Hepatocyte (in vitro differentiated cells): ENCODE data around the gene HSD11B1L. TPM values are rescaled to one million over a fixed set of nuclear protein-coding genes. Genes with fewer than 3 reads are reported as not detected.

Experiments
- DNase-seq: peaks from one replicate; pipeline ENCODE4 v3.0.0-alpha.2; 2016; ENCODE audit warnings: low spot score
- H2AFZ ChIP-seq: fragments of 200-600 bp; sonication (generic); 2 replicates; pipeline ENCODE4 v1.6.0; 2016; ENCODE audit warnings: antibody characterized with exemption, mild to moderate bottlenecking
- H3K27ac ChIP-seq: fragments of 200-600 bp; sonication (generic); 2 replicates; pipeline ENCODE4 v1.5.1; 2016; ENCODE audit warnings: mild to moderate bottlenecking
- H3K27me3 ChIP-seq: fragments of 200-600 bp; sonication (generic); 2 replicates; pipeline ENCODE4 v1.6.1; 2016
- H3K36me3 ChIP-seq: fragments of 200-600 bp; sonication (generic); replicated peaks from 2 replicates; pipeline ENCODE4 v1.5.1; 2016; ENCODE audit warnings: low read depth; ENCODE audit not compliant: insufficient read depth
- H3K4me1 ChIP-seq: fragments of 200-600 bp; sonication (generic); 2 replicates; pipeline ENCODE4 v1.5.1; 2016; ENCODE audit warnings: mild to moderate bottlenecking, moderate library complexity; ENCODE audit not compliant: insufficient read depth
- H3K4me2 ChIP-seq: fragments of 200-600 bp; sonication (generic); 2 replicates; pipeline ENCODE4 v1.6.0; 2016
- H3K4me3 ChIP-seq: fragments of 200-600 bp; sonication (generic); 2 replicates; pipeline ENCODE4 v1.5.1; 2016; ENCODE audit warnings: mild to moderate bottlenecking
- H3K79me2 ChIP-seq: fragments of 200-600 bp; sonication (generic); 2 replicates; pipeline ENCODE4 v1.6.0; 2017; ENCODE audit warnings: mild to moderate bottlenecking
- H3K9me2 ChIP-seq: fragments of 200-600 bp; sonication (generic); replicated peaks from 2 replicates; pipeline ENCODE4 v1.6.0; 2017; ENCODE audit warnings: mild to moderate bottlenecking; ENCODE audit not compliant: insufficient read depth
- H3K9me3 ChIP-seq: fragments of 200-600 bp; sonication (generic); 2 replicates; pipeline ENCODE4 v1.5.1; 2016; ENCODE audit warnings: low read depth, mild to moderate bottlenecking
- H4K20me1 ChIP-seq: fragments of 200-600 bp; sonication (generic); 2 replicates; pipeline ENCODE4 v1.6.0; 2016; ENCODE audit warnings: mild to moderate bottlenecking; ENCODE audit not compliant: insufficient read depth, poor library complexity, severe bottlenecking
- EZH2 ChIP-seq: fragments of 200-600 bp; sonication (generic); IDR thresholded peaks from 2 replicates; pipeline ENCODE4 v1.6.1; 2016; ENCODE audit warnings: antibody characterized with exemption, mild to moderate bottlenecking, borderline replicate concordance
- EZH2phosphoT487 ChIP-seq: fragments of 200-600 bp; sonication (generic); IDR thresholded peaks from one replicate; pipeline ENCODE4 v1.6.1; 2018; ENCODE audit warnings: antibody characterized with exemption, mild to moderate bottlenecking, low read depth, moderate library complexity; ENCODE audit not compliant: unreplicated experiment, severe bottlenecking
- WGBS: methylation state at CpG from one replicate; pipeline ENCODE4 v1.1.6; 2016; ENCODE audit warnings: low lambda C conversion rate; ENCODE audit errors: missing lambda C conversion rate; 5-methylcytosine and 5-hydroxymethylcytosine counted together
- polyA plus RNA-seq: library from polyadenylated mRNA; unstranded; fragments of >200 nt; fragmentation: Nextera tagmentation; extraction: Ambion mirVana; gene quantifications from 2 replicates; pipeline ENCODE4 v1.2.1, GENCODE V29; 2016
- total RNA-seq: library from RNA; depleted of rRNA; stranded (reverse); fragments of >200 nt; gene quantifications from 2 replicates; pipeline ENCODE4 v1.2.3, GENCODE V29; 2014
- TF ChIP-seq, protein P1 (sequence below): fragments of 200-600 bp; sonication (generic); IDR thresholded peaks from 2 replicates; pipeline ENCODE4 v1.5.1; 2016; ENCODE audit warnings: antibody characterized with exemption, mild to moderate bottlenecking; ENCODE audit not compliant: poor library complexity

Gene HSD11B1L
- total and polyA plus RNA-seq, 2 experiments from 2014 or later, result 14.9 to 26.0 TPM

DNA sequence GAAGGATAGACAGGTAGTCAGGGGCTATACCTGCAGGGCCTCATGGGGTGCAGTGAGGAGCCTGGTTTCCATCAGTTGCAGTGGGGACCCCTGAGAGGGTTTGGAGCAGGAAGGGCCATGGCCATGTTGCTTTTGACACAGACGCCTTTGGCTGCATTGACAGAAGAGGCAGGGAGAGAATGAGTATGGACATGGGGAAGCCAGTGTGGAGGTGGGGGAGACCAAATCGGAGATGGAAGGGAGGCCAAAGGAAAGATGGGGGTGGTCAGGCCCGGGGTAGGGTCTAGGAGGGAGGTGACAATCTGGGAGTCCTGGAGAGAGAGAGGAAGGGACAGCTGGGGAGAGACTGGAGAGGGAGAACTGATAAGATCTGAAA lies 1.3 kb downstream of the HSD11B1L start:
- no peak overlapping the region for H3K4me3 ChIP-seq
- WGBS, result 92% methylated on average over 3 of the region's 3 CpGs

DNA sequence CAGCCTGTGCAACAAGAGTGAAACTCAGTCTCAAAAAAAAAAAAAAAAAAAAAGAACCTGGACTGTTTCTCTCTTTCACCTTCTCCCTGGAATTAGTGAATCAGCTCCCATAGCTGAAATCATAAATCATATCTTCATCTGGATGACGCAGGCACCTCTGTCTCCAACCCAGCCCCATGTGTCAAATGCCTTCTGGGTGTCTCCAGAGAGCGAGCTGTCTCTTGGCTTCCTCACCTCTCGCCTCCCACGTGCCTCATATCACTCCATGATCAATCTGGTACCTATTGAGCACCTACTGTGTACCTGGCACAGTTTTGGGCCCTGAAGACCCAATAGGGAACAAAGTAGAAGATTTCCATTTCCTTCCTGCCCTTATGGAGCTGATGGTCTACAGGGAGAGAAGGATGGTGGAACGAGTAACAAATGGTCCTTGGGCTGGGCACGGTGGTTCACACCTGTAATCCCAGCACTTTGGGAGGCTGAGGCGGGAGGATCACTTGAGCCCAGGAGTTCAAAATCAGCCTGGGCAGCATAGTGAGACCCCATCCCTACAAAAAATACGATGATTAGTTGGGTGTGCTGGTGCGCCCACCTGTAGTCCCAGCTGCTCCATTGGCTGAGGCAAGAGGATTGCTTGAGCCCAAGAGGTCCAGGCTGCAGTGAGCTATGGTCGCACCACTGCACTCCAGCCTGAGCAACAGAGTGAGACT lies 2.5 kb downstream of the HSD11B1L start:
- no peaks in the 10 kb centered on the region for H3K4me1 ChIP-seq
- WGBS, result 95% methylated on average over 10 of the region's 10 CpGs

More for the DNA sequence above, 1.3 kb downstream of the HSD11B1L start:
- H3K4me2 ChIP-seq, result peak overlapping the region; percentile 89
- no peaks in the 10 kb centered on the region for H3K9me3 ChIP-seq
- H2AFZ ChIP-seq, result no peak overlapping the region
- H3K36me3 ChIP-seq, result no peaks in the 10 kb centered on the region
- H3K4me1 ChIP-seq, result no peaks in the 10 kb centered on the region
- no peak for TF ChIP-seq EZH2
- H3K9me2 ChIP-seq, result no peaks in the 10 kb centered on the region
- H3K79me2 ChIP-seq, result peaks cover 13% of the 10 kb centered on the region
- H3K27me3 ChIP-seq, result no peaks in the 10 kb centered on the region
- H4K20me1 ChIP-seq, result no peaks in the 10 kb centered on the region
- DNase-seq, result no peak
- no peak overlapping the region for H3K27ac ChIP-seq

DNA sequence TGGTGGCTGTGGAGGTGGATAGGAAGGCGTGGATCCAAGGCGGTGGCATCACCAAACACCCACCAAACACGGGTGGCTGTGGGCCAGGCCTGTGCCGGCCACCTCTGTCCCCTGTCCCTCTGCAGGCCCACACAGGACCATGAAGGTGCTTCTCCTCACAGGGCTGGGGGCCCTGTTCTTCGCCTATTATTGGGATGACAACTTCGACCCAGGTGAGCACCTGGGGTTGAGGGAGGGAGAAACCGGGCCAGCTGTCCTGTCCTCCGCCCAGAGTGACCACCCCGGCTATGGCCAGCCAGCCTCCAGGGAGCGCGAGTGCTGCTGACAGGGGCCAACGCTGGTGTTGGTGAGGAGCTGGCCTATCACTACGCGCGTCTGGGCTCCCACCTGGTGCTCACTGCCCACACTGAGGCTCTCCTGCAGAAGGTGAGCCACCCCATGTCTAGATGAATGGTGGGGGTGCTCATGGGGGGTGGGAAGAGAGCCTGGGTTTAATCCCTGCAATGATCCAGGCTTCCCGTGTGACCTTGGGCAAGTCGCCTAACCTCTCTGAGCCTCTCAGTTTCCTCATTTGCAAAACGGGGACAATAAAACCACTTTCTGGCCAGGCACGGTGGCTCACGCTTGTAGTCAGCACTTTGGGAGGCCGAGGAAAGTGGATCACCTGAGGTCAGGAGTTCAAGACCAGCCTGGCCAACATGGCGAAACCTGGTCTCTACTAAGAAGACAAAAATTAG lies 4.0 kb downstream of the HSD11B1L start:
- Histone ChIP-seq H3K4me1 (no peaks in the 10 kb centered on the region), H3K9me3 (no peaks in the 10 kb centered on the region), H2AFZ (no peak overlapping the region), H3K9me2 (no peaks in the 10 kb centered on the region), H3K27me3 (no peaks in the 10 kb centered on the region), H3K27ac (no peak overlapping the region), H3K4me3 (no peak overlapping the region), H4K20me1 (no peaks in the 10 kb centered on the region), H3K4me2 (no peak overlapping the region), H3K79me2 (peaks cover 1% of the 10 kb centered on the region), H3K36me3 (no peaks in the 10 kb centered on the region)
- peak; percentile 4 for DNase-seq
- TF ChIP-seq, protein P1, sequence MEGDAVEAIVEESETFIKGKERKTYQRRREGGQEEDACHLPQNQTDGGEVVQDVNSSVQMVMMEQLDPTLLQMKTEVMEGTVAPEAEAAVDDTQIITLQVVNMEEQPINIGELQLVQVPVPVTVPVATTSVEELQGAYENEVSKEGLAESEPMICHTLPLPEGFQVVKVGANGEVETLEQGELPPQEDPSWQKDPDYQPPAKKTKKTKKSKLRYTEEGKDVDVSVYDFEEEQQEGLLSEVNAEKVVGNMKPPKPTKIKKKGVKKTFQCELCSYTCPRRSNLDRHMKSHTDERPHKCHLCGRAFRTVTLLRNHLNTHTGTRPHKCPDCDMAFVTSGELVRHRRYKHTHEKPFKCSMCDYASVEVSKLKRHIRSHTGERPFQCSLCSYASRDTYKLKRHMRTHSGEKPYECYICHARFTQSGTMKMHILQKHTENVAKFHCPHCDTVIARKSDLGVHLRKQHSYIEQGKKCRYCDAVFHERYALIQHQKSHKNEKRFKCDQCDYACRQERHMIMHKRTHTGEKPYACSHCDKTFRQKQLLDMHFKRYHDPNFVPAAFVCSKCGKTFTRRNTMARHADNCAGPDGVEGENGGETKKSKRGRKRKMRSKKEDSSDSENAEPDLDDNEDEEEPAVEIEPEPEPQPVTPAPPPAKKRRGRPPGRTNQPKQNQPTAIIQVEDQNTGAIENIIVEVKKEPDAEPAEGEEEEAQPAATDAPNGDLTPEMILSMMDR, result no peak
- TF ChIP-seq EZH2 (no peak), EZH2phosphoT487 (no peak)
- whole genome bisulfite sequencing, result 90% methylated on average over 21 of the region's 22 CpGs

More for the DNA sequence above, 2.5 kb downstream of the HSD11B1L start:
- Histone ChIP-seq H3K4me2 (no peak overlapping the region), H3K9me2 (no peaks in the 10 kb centered on the region), H3K27me3 (no peaks in the 10 kb centered on the region), H3K9me3 (no peaks in the 10 kb centered on the region), H4K20me1 (no peaks in the 10 kb centered on the region), H2AFZ (no peak overlapping the region), H3K36me3 (no peaks in the 10 kb centered on the region), H3K4me3 (no peak overlapping the region), H3K79me2 (peaks cover 13% of the 10 kb centered on the region), H3K27ac (no peak overlapping the region)
- TF ChIP-seq, protein P1, result no peak
- no peak for TF ChIP-seq EZH2
- no peak for TF ChIP-seq EZH2phosphoT487
- DNase-seq, result no peak

DNA sequence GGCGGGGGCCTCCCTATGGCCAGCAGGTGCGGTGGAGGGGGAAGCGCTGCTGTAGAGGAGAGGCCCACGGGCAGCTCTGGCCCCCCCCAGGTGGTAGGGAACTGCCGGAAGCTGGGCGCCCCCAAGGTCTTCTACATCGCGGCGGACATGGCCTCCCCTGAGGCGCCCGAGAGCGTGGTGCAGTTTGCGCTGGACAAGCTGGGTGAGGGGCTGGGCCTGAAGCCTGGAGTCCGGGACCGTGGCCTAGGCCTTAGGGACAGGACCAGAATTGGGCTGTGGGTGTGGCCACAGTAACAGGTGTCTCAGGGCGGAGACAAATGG lies 5.5 kb downstream of the HSD11B1L start:
- no peaks in the 10 kb centered on the region for H3K27me3 ChIP-seq
- peak overlapping the region; percentile 75 for H3K27ac ChIP-seq
- no peak for DNase-seq
- H3K9me3 ChIP-seq, result no peaks in the 10 kb centered on the region
- H4K20me1 ChIP-seq, result peaks cover 10% of the 10 kb centered on the region
- H3K4me1 ChIP-seq, result no peaks in the 10 kb centered on the region
- 63% methylated on average over 12 of the region's 16 CpGs for WGBS
- H3K4me3 ChIP-seq, result no peak overlapping the region
- no peaks in the 10 kb centered on the region for H3K9me2 ChIP-seq
- peak overlapping the region; percentile 82 for H3K4me2 ChIP-seq
- H3K36me3 ChIP-seq, result no peaks in the 10 kb centered on the region
- H3K79me2 ChIP-seq, result peaks cover 11% of the 10 kb centered on the region
- H2AFZ ChIP-seq, result peak overlapping the region; percentile 64
- no peak for TF ChIP-seq EZH2
- TF ChIP-seq, protein P1, result no peak
- no peak for TF ChIP-seq EZH2phosphoT487
